Activated B cell treated with CpG ODN at 0.5 μM for 24 hours (primary cell): ENCODE results near the gene ERVW-1. TPM values are rescaled to one million over a fixed set of nuclear protein-coding genes. Genes with fewer than 3 reads are reported as not detected.
"Not testable (repeated sequence)": the region's sequence is repeated elsewhere in the genome, so short reads cannot be mapped to it uniquely, and the experiment has no call there.

Experiments
- ATAC-seq: fragments of 200-7000 bp; cut with Tn5 transposase; one replicate; pipeline ENCODE4 v1.10.0; 2021; ENCODE audit warnings: low read depth, mild to moderate bottlenecking, moderate library complexity
- CTCF ChIA-PET: fragments of 350-600 bp; sonication (Branson Sonifier 250); formaldehyde crosslinking; loops from one replicate; lab custom pipeline; 2021; ENCODE audit warnings: antibody characterized with exemption; lab: Charles Lee
- POLR2A ChIA-PET: fragments of 350-600 bp; sonication (Branson Sonifier 250); formaldehyde crosslinking; loops from one replicate; lab custom pipeline; 2021; ENCODE audit warnings: antibody characterized with exemption; lab: Charles Lee
- DNase-seq: peaks from one replicate; pipeline ENCODE4 v3.0.0; 2022
- H3K27ac Mint-ChIP-seq: one replicate; pipeline ENCODE4 v1.8.0; 2020; ENCODE audit warnings: mixed read lengths
- H3K27me3 Mint-ChIP-seq: one replicate; pipeline ENCODE4 v1.8.0; 2021; ENCODE audit warnings: mixed read lengths
- H3K36me3 Mint-ChIP-seq: one replicate; pipeline ENCODE4 v1.8.0; 2021; ENCODE audit warnings: low read depth, mixed read lengths
- H3K4me1 Mint-ChIP-seq: one replicate; pipeline ENCODE4 v1.8.0; 2021; ENCODE audit warnings: mixed read lengths
- H3K4me3 Mint-ChIP-seq: one replicate; pipeline ENCODE4 v1.8.0; 2020; ENCODE audit warnings: mild to moderate bottlenecking, mixed read lengths
- H3K9me3 Mint-ChIP-seq: one replicate; pipeline ENCODE4 v1.8.0; 2020; ENCODE audit warnings: mixed read lengths
- intact Hi-C: fragments of 100-400 bp; cut with micrococcal nuclease; formaldehyde crosslinking; loops from one replicate; pipeline ENCODE4 v1.15.1; 2024
- total RNA-seq: library from RNA; stranded (reverse); gene quantifications from 2 replicates; pipeline ENCODE4 v1.2.3, GENCODE V29; 2022
- TF ChIP-seq, protein P1 (sequence below): fragments of 200-600 bp; IDR thresholded peaks from one replicate; pipeline ENCODE4 v1.8.0; 2022; ENCODE audit warnings: antibody characterized with exemption, mild to moderate bottlenecking

Gene ERVW-1, protein sequence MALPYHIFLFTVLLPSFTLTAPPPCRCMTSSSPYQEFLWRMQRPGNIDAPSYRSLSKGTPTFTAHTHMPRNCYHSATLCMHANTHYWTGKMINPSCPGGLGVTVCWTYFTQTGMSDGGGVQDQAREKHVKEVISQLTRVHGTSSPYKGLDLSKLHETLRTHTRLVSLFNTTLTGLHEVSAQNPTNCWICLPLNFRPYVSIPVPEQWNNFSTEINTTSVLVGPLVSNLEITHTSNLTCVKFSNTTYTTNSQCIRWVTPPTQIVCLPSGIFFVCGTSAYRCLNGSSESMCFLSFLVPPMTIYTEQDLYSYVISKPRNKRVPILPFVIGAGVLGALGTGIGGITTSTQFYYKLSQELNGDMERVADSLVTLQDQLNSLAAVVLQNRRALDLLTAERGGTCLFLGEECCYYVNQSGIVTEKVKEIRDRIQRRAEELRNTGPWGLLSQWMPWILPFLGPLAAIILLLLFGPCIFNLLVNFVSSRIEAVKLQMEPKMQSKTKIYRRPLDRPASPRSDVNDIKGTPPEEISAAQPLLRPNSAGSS
- total RNA-seq = not detected in 2 replicates

- H3K9me3 Mint-ChIP-seq, H3K4me3 Mint-ChIP-seq, ATAC-seq, H3K36me3 Mint-ChIP-seq, CTCF ChIA-PET, H3K27me3 Mint-ChIP-seq, POLR2A ChIA-PET, H3K4me1 Mint-ChIP-seq, DNase-seq, intact Hi-C loops, H3K27ac Mint-ChIP-seq: not testable (repeated sequence)
Observed at GRCh38 chr7:92477681-92478080, at the start of gene ERVW-1. TSS of gene ERVW-1 (minus strand) at chr7:92477946. CDS start at chr7:92470381, 7,565 bp downstream.

DNA sequence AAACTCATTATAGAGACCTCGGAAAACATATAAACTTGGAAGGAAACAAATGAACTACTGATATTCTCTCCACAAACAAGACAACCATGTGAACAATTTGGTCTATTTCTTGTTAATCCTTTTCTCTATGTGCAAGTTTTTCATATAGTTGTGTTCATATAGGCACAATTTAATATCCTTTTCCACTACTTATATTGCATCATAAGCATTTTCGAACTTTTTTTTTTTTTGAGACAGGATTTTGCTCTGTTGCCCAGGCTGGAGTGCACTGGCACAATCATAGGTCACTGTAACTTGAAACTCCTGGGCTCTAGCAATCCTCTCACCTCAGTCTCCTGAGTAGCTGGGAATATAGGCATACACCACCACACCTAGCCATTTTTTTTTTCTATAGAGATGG, 45.4 kb upstream of the ERVW-1 start:
- intact Hi-C loops = no loop called here
- POLR2A ChIA-PET = interaction anchor here (0.7 kb wide), 1 partner anchor 41 kb away, joined by 3 read pairs; no protein-coding TSS in a partner anchor
- no peak for ATAC-seq

GRCh38 chr7:92520024-92520423, 42.3 kb upstream of the ERVW-1 start:
- intact Hi-C loops = no loop called here
- Mint-ChIP-seq H3K9me3 (no peaks in the 10 kb centered on the region), H3K36me3 (peaks cover 33% of the 10 kb centered on the region), H3K27ac (no peak overlapping the region), H3K4me1 (no peaks in the 10 kb centered on the region), H3K4me3 (no peak overlapping the region), H3K27me3 (no peaks in the 10 kb centered on the region)
- ATAC-seq = no peak
- POLR2A ChIA-PET = interaction anchor here (0.6 kb wide), 1 partner anchor 39 kb away, joined by 4 read pairs; no protein-coding TSS in a partner anchor
- no peak for DNase-seq
- TF ChIP-seq, protein P1, sequence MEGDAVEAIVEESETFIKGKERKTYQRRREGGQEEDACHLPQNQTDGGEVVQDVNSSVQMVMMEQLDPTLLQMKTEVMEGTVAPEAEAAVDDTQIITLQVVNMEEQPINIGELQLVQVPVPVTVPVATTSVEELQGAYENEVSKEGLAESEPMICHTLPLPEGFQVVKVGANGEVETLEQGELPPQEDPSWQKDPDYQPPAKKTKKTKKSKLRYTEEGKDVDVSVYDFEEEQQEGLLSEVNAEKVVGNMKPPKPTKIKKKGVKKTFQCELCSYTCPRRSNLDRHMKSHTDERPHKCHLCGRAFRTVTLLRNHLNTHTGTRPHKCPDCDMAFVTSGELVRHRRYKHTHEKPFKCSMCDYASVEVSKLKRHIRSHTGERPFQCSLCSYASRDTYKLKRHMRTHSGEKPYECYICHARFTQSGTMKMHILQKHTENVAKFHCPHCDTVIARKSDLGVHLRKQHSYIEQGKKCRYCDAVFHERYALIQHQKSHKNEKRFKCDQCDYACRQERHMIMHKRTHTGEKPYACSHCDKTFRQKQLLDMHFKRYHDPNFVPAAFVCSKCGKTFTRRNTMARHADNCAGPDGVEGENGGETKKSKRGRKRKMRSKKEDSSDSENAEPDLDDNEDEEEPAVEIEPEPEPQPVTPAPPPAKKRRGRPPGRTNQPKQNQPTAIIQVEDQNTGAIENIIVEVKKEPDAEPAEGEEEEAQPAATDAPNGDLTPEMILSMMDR = no peak
- CTCF ChIA-PET = no interaction called here

More for the DNA sequence above, 45.4 kb upstream of the ERVW-1 start:
- Mint-ChIP-seq H3K4me3 (no peak overlapping the region), H3K27ac (no peak overlapping the region), H3K9me3 (no peaks in the 10 kb centered on the region), H3K36me3 (peaks cover 16% of the 10 kb centered on the region), H3K27me3 (no peaks in the 10 kb centered on the region), H3K4me1 (peaks cover 8% of the 10 kb centered on the region)
- CTCF ChIA-PET = no interaction called here
- TF ChIP-seq, protein P1 = no peak
- no peak for DNase-seq

GRCh38 chr7:92517631-92518030, 39.9 kb upstream of the ERVW-1 start:
- no peak for DNase-seq
- ChIA-PET CTCF (interaction anchor here (1.2 kb wide), 1 partner anchor 11 kb away, joined by 3 read pairs; the partner anchor contains the start of genes PEX1 and RBM48), POLR2A (no interaction called here)
- Mint-ChIP-seq H3K27ac (no peak overlapping the region), H3K4me1 (no peaks in the 10 kb centered on the region), H3K36me3 (peaks cover 47% of the 10 kb centered on the region), H3K4me3 (no peak overlapping the region), H3K27me3 (no peaks in the 10 kb centered on the region), H3K9me3 (no peaks in the 10 kb centered on the region)
- intact Hi-C loops = no loop called here
- TF ChIP-seq, protein P1 = no peak
- ATAC-seq = no peak

DNA sequence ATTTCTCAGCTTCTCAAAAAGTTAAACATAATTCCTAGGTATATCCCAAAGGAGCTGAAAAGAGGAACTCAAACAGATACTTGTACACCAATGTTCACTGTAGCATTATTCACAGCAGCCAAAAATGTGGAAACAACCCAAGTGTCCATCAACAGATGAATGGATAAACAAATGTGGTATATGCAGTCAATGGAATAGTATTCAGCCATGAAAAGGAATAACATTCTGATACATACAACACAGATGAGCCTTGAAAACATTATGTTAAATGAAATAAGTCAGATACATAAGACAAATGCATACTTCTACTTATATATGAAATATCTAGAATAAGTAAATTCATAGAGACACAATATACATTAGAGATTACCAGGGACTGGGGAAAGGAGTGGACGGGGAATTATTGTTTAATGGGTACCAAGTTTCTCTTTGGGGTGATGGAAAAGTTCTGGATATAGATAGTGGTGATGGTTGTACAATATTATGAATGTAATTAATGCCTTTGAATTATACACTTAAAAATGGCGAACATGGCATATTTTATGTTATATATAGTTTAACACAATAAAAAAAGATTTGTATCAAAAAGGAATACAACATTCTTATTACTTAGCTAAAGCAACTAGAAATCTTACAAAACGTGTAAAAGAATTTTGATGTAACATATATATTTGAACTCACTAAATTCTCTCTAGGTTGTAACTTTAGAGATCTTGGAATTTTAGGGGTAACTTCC, 35.6 kb upstream of the ERVW-1 start:
- Mint-ChIP-seq H3K36me3 (peaks cover 50% of the 10 kb centered on the region), H3K27me3 (no peaks in the 10 kb centered on the region), H3K4me3 (no peak overlapping the region), H3K4me1 (no peaks in the 10 kb centered on the region), H3K9me3 (no peaks in the 10 kb centered on the region), H3K27ac (no peak overlapping the region)
- CTCF ChIA-PET = no interaction called here
- TF ChIP-seq, protein P1 = no peak
- DNase-seq (no peak), ATAC-seq (no peak)
- POLR2A ChIA-PET = no interaction called here
- intact Hi-C loops = no loop called here
